ENCODE results near the gene NOXA1. TPM values are rescaled to one million over a fixed set of nuclear protein-coding genes. Genes with fewer than 3 reads are reported as not detected.
A peak's percentile ranks its signal among the peaks of the same experiment; 100 is the strongest.

The NOXA1 gene
- total RNA-seq, 1 donor from 2014 or later = 3.9 TPM

DNA sequence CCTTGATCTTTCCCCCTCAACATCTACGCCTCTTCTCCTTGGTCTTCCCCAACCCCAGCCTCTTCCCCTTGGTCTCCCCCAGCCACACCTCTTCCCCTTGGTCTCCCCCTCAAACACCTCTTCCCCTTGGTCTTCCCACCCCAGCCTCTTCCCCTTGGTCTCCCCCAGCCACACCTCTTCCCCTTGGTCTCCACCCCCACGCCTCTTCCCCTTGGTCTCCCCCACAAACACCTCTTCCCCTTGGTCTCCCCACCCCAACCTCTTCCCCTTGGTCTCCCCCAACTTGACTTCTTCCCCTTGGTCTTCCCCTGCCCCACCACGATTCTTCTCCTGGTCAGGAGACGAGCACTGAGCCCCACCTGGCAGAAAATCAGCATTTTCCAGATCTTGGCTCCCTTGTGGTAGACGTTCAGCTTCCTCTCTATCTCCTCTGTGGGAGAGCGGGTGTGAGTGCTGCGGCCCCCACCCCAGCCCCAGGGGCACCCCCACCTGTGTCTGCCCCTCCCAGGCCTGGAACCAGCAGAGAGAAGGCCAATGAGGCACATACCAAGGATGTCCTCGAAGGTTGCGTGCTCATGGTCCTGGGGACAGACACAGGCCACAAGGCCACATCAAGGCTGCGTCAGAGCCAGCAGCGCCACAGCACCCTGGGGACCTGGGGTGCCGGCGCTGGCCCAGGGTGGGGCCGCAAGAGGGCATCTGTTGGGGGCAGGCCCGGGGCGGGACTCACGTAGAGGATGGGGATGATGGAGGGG lies 29.0 kb downstream of the NOXA1 start:
- peaks cover 7% of the 10 kb centered on the region for H3K36me3 Mint-ChIP-seq (ENCODE audit: low read depth)
- TF ChIP-seq, protein P1, sequence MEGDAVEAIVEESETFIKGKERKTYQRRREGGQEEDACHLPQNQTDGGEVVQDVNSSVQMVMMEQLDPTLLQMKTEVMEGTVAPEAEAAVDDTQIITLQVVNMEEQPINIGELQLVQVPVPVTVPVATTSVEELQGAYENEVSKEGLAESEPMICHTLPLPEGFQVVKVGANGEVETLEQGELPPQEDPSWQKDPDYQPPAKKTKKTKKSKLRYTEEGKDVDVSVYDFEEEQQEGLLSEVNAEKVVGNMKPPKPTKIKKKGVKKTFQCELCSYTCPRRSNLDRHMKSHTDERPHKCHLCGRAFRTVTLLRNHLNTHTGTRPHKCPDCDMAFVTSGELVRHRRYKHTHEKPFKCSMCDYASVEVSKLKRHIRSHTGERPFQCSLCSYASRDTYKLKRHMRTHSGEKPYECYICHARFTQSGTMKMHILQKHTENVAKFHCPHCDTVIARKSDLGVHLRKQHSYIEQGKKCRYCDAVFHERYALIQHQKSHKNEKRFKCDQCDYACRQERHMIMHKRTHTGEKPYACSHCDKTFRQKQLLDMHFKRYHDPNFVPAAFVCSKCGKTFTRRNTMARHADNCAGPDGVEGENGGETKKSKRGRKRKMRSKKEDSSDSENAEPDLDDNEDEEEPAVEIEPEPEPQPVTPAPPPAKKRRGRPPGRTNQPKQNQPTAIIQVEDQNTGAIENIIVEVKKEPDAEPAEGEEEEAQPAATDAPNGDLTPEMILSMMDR (IDR thresholded peaks at IDR 0.05) = no peak
- no peaks in the 10 kb centered on the region for H3K9me3 Mint-ChIP-seq
- POLR2A ChIA-PET = no interaction called here
- H3K4me3 Mint-ChIP-seq = no peak overlapping the region
- ATAC-seq (ENCODE audit: low read depth) (no peak), DNase-seq (peak; percentile 13)
- CTCF ChIA-PET = no interaction called here
- intact Hi-C loops (cut with micrococcal nuclease) = no loop called here
- H3K27ac Mint-ChIP-seq = no peak overlapping the region
- peaks cover 23% of the 10 kb centered on the region for H3K4me1 Mint-ChIP-seq
- H3K27me3 Mint-ChIP-seq = no peaks in the 10 kb centered on the region

DNA sequence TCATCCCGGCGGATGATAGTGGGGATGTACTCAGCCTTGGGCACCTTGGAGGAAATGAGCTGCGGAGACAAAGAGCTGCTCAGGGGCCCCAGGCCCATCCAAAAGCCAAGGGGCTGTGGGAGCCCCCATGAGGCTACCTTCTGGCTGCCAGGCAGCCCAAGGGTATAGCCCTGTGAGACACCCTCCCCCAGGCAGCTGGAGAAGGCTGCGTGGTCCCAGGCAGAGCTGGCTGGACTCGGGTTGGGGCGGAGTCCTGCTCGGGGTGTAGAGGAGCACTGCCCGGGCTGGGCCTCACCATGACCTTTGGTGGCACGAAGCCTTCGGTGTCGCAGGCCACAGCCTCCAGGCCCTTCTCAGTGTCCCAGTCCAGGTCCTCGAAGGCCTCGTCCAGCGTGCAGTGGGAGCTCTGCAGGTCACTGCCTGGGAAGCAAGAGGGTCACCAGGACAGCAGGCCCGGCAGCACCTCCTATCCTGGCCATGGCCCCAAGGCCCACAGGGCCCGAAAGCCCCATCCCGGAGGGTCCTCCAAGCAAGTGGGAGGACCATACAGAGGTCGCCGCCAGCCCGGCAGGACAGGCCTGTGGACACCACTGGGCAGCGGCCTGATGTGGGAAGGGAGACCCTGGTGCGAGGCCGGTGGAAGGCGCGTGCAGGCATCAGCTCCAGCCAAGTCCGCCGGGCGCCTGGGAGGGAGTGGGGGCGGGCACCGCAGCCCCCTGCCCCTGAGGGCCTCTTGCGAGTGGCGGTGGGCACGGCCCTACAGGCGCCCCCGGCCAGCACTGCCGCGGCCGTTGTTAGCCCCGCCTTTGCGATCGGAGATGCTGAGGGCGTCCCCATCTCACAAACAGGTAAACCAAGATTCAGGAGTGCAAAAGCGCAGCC lies 29.8 kb downstream of the NOXA1 start:
- DNase-seq (no peak), ATAC-seq (ENCODE audit: low read depth) (no peak)
- CTCF ChIA-PET = interaction anchor here (1.0 kb wide), 1 partner anchor 9 kb away, joined by 3 read pairs; no protein-coding TSS in a partner anchor
- Mint-ChIP-seq H3K4me3 (no peak overlapping the region), H3K9me3 (no peaks in the 10 kb centered on the region), H3K4me1 (peaks cover 23% of the 10 kb centered on the region), H3K27me3 (no peaks in the 10 kb centered on the region), H3K36me3 (ENCODE audit: low read depth) (peaks cover 7% of the 10 kb centered on the region), H3K27ac (no peak overlapping the region)
- intact Hi-C loops (cut with micrococcal nuclease) = no loop called here
- TF ChIP-seq, protein P1 (IDR thresholded peaks at IDR 0.05) = no peak
- POLR2A ChIA-PET = interaction anchor here (1.4 to 1.8 kb wide), 2 partner anchors 30 to 213 kb away, joined by 4 to 7 read pairs; partner anchors contain the start of genes EXD3 and NOXA1

DNA sequence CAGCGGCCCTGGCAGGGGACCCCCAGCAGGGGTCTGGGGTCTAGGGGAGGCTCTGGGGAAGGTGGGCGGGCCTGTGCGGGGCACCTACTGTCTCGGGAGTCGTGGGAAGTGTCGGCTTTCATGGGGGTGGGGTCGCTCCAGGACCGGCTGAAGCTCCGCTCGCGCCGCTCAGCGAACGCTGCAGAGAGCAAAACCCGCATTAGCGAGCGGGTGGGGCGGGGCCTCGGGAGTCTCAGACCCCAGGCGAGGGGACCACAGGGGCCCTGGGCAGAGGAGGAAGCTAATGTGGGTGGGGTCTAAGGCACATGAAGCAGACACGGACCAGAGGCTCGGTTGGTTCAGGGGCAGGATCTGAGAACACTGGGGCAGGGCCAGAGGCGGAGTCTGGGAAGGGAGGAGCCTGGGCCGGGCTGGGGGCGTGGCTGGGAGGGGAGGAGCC lies 30.5 kb downstream of the NOXA1 start:
- Mint-ChIP-seq H3K4me3 (peak overlapping the region; percentile 60), H3K9me3 (no peaks in the 10 kb centered on the region), H3K27ac (no peak overlapping the region), H3K36me3 (ENCODE audit: low read depth) (peaks cover 7% of the 10 kb centered on the region), H3K4me1 (peaks cover 23% of the 10 kb centered on the region), H3K27me3 (no peaks in the 10 kb centered on the region)
- ChIA-PET CTCF (interaction anchor here (1.0 kb wide), 1 partner anchor 10 kb away, joined by 3 read pairs; no protein-coding TSS in a partner anchor), POLR2A (interaction anchor here (1.4 to 1.8 kb wide), 2 partner anchors 31 to 213 kb away, joined by 4 to 7 read pairs; partner anchors contain the start of genes EXD3 and NOXA1)
- peak; percentile 61 for DNase-seq
- TF ChIP-seq, protein P1 (IDR thresholded peaks at IDR 0.05) = no peak
- intact Hi-C loops (cut with micrococcal nuclease) = loop anchor here (1.0 kb wide), 1 partner anchor 30 kb away; the partner anchor contains the start of genes EXD3 and NOXA1
- peak; percentile 88 for ATAC-seq (ENCODE audit: low read depth)

DNA sequence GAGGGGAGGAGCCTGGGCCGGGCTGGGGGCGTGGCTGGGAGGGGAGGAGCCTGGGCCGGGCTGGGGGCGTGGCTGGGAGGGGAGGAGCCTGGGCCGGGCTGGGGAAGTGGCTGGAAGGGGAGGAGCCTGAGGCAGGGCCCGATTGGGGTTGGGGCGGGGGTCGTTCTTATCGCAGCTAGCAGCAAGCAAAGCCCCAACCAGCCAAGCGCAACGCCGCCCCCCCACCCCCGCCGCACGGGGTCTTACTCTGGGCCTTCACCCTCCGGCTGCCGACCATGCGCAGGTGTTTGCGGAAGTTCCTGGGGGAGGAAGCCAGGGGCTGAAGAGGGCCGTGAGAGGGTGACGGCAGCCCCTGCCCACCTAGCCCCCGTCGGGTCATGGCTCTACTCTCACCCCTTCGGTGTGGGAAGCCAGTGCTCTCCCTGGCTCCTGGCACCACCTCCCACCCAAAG lies 31.0 kb downstream of the NOXA1 start:
- Mint-ChIP-seq H3K4me1 (peaks cover 23% of the 10 kb centered on the region), H3K9me3 (no peaks in the 10 kb centered on the region), H3K4me3 (peak overlapping the region; percentile 83), H3K27me3 (no peaks in the 10 kb centered on the region), H3K36me3 (ENCODE audit: low read depth) (peaks cover 7% of the 10 kb centered on the region), H3K27ac (peak overlapping the region; percentile 71)
- POLR2A ChIA-PET = interaction anchor here (1.4 to 1.8 kb wide), 2 partner anchors 31 to 214 kb away, joined by 4 to 7 read pairs; partner anchors contain the start of genes EXD3 and NOXA1
- CTCF ChIA-PET = no interaction called here
- intact Hi-C loops (cut with micrococcal nuclease) = loop anchor here (1.0 kb wide), 1 partner anchor 31 kb away; the partner anchor contains the start of genes EXD3 and NOXA1
- ATAC-seq (ENCODE audit: low read depth) (peak; percentile 52), DNase-seq (peak; percentile 57)
- TF ChIP-seq, protein P1 (IDR thresholded peaks at IDR 0.05) = no peak

Data from activated B cell treated with CpG ODN at 0.5 μM for 24 hours (primary cell).